Measurements from ENCODE around the gene PJA2. TPM values are rescaled to one million over a fixed set of nuclear protein-coding genes. Genes with fewer than 3 reads are reported as not detected.

The PJA2 gene
- total RNA-seq, 3 donors from 2014 or later: 76.5 to 139 (median 83.7) TPM

GRCh38 chr5:109411627-109412026 is 1.9 kb upstream of the PJA2 start:
- Histone ChIP-seq H3K4me3 (no peak overlapping the region), H3K9me3 (no peaks in the 10 kb centered on the region), H3K4me1 (ENCODE audit: low read depth) (peaks cover 17% of the 10 kb centered on the region), H3K36me3 (ENCODE audit: low read depth) (peaks cover 4% of the 10 kb centered on the region)
- intact Hi-C loops (cut with DNase I, micrococcal nuclease): no loop called here
- no peak for DNase-seq
- ATAC-seq: no peak
- no peak for TF ChIP-seq CTCF (IDR thresholded peaks at IDR 0.05)

GRCh38 chr5:109411149-109411514 is 1.4 kb upstream of the PJA2 start:
- Histone ChIP-seq H3K9me3 (no peaks in the 10 kb centered on the region), H3K4me1 (ENCODE audit: low read depth) (peaks cover 17% of the 10 kb centered on the region), H3K36me3 (ENCODE audit: low read depth) (peaks cover 4% of the 10 kb centered on the region), H3K4me3 (no peak overlapping the region)
- no peak for TF ChIP-seq CTCF (IDR thresholded peaks at IDR 0.05)
- intact Hi-C loops (cut with DNase I, micrococcal nuclease): no loop called here
- no peak for DNase-seq
- ATAC-seq: no peak

DNA sequence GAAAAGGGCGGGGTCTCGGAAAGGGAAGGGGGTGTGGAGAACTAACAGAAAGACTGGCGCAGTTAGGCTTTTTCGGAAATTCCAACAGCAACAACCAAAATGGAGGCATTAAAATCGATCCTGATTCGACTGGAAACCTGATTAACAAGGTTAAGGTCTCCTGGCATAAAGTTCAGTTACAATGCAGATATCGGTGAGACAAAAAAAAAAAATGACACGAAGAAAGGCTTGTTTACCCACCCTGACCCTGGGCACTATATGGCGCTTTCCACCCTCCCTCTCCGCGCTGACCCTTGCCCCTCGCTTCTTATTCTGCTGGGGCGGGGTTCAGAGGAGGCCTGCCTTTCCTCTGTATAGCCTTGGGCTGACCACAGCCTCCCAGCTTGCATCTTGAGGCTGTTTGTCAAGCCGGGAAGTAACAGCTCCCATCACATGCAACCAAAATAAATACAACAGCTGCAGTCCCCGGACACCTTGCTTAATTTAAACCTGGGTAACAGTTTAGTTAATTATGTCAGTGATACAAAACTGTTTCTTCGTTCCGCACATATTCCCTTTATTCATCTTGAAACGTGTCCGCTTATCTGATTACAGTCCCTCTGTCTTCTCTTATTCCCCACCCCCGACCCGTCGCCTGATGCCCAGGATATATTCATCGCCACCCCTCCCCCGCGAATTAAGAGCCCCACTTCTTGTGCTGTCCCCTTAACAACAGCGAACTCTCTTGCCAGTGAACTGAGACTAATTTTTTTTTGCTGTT is 795 bp upstream of the PJA2 start:
- intact Hi-C loops (cut with DNase I, micrococcal nuclease): no loop called here
- H3K4me3 ChIP-seq: peak overlapping the region; percentile 81
- ATAC-seq (peak; percentile 67), DNase-seq (peak; percentile 85 to 91 (median 88))
- peaks cover 4% of the 10 kb centered on the region for H3K36me3 ChIP-seq (ENCODE audit: low read depth)
- H3K9me3 ChIP-seq: no peaks in the 10 kb centered on the region
- no peak for TF ChIP-seq CTCF (IDR thresholded peaks at IDR 0.05)
- H3K4me1 ChIP-seq (ENCODE audit: low read depth): peaks cover 17% of the 10 kb centered on the region

GRCh38 chr5:109408991-109409843 is 557 bp downstream of the PJA2 start:
- Histone ChIP-seq H3K9me3 (peaks cover under 1% of the 10 kb centered on the region), H3K36me3 (ENCODE audit: low read depth) (peaks cover 4% of the 10 kb centered on the region), H3K4me1 (ENCODE audit: low read depth) (peaks cover 17% of the 10 kb centered on the region), H3K4me3 (peak overlapping the region; percentile 81)
- ATAC-seq (peak; percentile 51), DNase-seq (peak; percentile 73 to 88 (median 81))
- intact Hi-C loops (cut with DNase I, micrococcal nuclease): no loop called here
- no peak for TF ChIP-seq CTCF (IDR thresholded peaks at IDR 0.05)

DNA sequence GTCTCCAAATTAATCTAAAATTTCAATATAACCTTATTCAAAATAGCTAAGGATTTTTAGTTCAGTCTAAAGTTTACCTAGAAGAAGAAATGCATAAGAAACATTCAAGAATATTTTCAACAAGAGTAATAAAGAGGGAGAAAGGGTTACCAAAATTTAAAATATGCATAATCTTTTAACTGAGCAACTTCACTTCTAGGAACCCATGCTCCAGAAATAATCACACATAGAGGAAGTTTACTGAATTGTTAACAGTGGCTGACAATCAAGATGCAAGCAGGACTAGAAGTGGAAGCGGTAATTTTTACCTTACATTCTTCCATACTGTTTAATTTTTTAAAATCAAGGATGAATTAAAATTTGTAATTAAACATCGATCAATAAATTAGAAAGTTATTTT is 1.9 kb downstream of the PJA2 start:
- Histone ChIP-seq H3K36me3 (ENCODE audit: low read depth) (peaks cover 4% of the 10 kb centered on the region), H3K4me1 (ENCODE audit: low read depth) (peaks cover 19% of the 10 kb centered on the region), H3K4me3 (no peak overlapping the region), H3K9me3 (peaks cover 3% of the 10 kb centered on the region)
- intact Hi-C loops (cut with DNase I, micrococcal nuclease): no loop called here
- ATAC-seq: no peak
- DNase-seq: no peak
- no peak for TF ChIP-seq CTCF (IDR thresholded peaks at IDR 0.05)
